Stimulated activated naive CD8-positive, alpha-beta T cell treated with anti-CD3 and anti-CD28 coated beads, Interleukin-15, Interleukin-2, amounts not matched to agents 100 ng/mL and 50 ng/mL, for 24 hours (primary cell): ENCODE measurements around the gene SH3RF3.

Experiments used
- H3K27ac Mint-ChIP-seq: one replicate; pipeline ENCODE4 v1.8.0; 2021; ENCODE audit warnings: mild to moderate bottlenecking, mixed read lengths
- H3K27me3 Mint-ChIP-seq: one replicate; pipeline ENCODE4 v1.8.0; 2021; ENCODE audit warnings: mixed read lengths
- H3K36me3 Mint-ChIP-seq: one replicate; pipeline ENCODE4 v1.8.0; 2021; ENCODE audit warnings: low read depth, mixed read lengths
- H3K4me1 Mint-ChIP-seq: one replicate; pipeline ENCODE4 v1.8.0; 2021; ENCODE audit warnings: low read depth, mixed read lengths
- H3K4me3 Mint-ChIP-seq: one replicate; pipeline ENCODE4 v1.8.0; 2021; ENCODE audit warnings: mild to moderate bottlenecking, mixed read lengths
- H3K9me3 Mint-ChIP-seq: one replicate; pipeline ENCODE4 v1.8.0; 2021; ENCODE audit warnings: mixed read lengths

The SH3RF3 gene

DNA sequence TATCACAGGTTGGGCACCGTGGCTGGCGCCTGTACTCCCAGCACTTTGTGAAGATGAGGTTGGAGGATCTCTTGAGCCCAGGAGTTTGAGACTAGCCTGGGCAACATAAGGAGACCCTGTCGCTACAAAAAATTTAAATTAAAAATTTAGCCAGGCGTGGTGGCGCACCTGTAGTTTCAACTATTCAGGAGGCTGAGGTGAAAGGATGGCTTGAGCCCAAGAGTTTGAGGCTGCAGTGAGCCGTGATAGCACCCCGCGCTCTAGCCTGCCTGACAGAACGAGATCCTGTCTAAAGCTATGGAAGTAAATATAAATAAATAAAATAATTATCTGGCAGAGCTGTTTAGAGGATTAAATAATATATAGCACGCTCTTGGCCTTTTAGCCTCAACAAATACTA is 1.4 kb upstream of the SH3RF3 start:
- Mint-ChIP-seq H3K27me3 (peaks cover 15% of the 10 kb centered on the region), H3K4me3 (peak overlapping the region; percentile 79)

DNA sequence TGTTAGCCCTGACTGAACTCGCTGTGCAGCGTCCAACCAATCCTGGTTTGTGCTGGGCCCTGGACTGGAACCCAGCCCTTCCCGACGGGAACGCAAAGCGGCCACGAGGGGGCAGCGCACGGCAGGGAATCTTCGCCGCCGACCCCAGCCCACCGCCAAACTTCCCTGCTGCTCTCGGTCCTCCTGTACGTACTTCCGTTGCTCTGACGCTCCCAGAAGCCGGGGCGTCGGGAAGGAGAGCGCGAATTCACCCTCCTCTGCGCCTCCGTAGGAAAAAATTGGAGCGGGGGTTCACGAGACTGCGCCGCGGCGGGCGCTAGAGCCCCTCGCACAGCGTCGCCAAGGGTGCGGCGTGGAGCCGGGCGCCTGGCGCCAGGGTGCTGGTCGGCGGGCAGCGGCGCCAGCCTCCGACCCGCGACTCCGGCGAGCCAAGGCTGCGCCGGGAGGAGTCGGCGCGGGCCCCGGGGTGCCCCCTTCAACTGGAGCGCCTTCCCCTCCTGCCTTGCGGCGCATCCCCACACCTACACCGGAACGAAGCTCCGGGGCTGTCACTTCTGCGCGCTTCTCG is 873 bp upstream of the SH3RF3 start:
- Mint-ChIP-seq H3K36me3 (no peaks in the 10 kb centered on the region), H3K27me3 (peaks cover 15% of the 10 kb centered on the region), H3K27ac (peak overlapping the region; percentile 79), H3K4me3 (peak overlapping the region; percentile 81), H3K9me3 (no peaks in the 10 kb centered on the region), H3K4me1 (peaks cover 37% of the 10 kb centered on the region)

More for the DNA sequence above, 1.4 kb upstream of the SH3RF3 start:
- Mint-ChIP-seq H3K27ac (peak overlapping the region; percentile 79), H3K9me3 (no peaks in the 10 kb centered on the region), H3K4me1 (peaks cover 37% of the 10 kb centered on the region), H3K36me3 (no peaks in the 10 kb centered on the region)

DNA sequence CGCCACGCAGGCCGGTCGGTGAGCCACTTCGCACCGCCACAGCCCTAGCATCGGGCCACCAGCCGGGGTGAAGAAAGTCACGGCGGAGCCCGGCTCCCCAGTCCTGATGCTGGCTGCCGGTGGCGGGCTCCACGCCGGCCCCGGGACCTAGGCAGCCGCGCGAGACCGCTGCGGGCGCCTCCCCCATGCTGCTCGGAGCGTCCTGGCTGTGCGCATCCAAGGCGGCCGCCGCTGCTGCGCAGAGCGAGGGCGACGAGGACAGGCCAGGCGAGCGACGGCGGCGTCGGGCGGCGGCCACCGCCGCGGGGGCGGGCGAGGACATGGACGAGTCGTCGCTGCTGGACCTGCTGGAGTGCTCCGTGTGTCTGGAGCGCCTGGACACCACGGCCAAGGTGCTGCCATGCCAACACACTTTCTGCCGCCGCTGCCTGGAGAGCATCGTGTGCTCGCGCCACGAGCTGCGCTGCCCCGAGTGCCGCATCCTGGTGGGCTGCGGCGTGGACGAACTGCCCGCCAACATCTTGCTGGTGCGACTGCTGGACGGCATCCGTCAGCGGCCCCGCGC is 433 bp downstream of the SH3RF3 start:
- H3K4me1 Mint-ChIP-seq = peaks cover 47% of the 10 kb centered on the region
- peaks cover 12% of the 10 kb centered on the region for H3K27me3 Mint-ChIP-seq
- H3K36me3 Mint-ChIP-seq = no peaks in the 10 kb centered on the region
- no peaks in the 10 kb centered on the region for H3K9me3 Mint-ChIP-seq
- peak overlapping the region; percentile 66 for H3K4me3 Mint-ChIP-seq
- no peak overlapping the region for H3K27ac Mint-ChIP-seq

DNA sequence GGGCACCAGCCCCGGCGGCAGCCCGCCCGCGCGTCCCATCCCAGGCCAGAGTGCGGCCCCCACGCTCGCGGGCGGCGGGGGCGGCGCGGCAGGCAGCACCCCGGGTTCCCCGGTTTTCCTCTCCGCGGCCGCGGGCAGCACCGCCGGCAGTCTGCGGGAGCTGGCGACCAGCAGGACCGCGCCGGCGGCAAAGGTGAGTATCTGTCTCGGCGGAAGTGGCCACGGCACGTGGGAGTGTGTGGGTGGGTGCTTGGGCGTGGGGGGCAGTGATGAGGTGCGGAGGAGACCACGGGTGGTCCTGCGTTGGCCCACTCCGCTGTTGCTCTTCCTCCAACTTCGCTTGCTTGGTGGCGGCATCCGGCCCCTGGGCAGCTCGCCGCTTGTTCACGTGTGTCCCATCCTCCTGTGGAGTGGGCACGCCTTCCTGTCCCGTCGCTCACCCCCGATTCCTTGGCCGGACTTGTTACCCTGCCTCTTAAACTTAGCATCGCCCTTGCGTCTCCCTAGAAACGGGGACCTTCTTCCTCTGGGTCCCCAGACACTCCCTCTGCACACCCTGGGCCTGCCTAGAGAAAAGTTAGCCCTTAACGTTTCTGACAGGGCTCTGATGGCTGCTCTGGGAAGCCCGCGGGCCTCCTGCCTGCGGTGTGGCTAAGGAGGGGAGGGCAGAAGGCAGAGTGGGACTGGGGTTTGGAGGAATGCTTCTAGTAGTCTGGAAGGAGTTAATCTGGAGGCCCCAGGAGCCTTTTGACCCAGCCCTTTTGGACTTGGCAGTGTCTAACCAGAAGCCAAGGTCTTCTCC is 1.1 kb downstream of the SH3RF3 start:
- H3K27ac Mint-ChIP-seq = peak overlapping the region; percentile 86
- peaks cover 53% of the 10 kb centered on the region for H3K4me1 Mint-ChIP-seq
- peaks cover 12% of the 10 kb centered on the region for H3K27me3 Mint-ChIP-seq
- H3K9me3 Mint-ChIP-seq = no peaks in the 10 kb centered on the region
- no peaks in the 10 kb centered on the region for H3K36me3 Mint-ChIP-seq
- H3K4me3 Mint-ChIP-seq = peak overlapping the region; percentile 92

DNA sequence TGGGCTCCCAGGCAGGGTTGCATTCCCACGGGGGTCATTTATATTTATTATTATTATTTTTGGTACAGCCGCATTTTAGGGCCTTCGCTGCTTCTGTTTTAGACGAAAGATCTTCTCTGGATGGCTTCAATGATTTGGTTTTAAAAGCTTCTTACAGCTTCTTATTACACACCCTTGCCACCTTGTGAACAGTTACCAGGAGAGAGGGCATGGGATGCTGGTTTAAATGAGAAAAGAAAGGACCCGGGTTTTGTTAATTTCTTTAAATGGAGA is 1.7 kb downstream of the SH3RF3 start:
- Mint-ChIP-seq H3K36me3 (no peaks in the 10 kb centered on the region), H3K4me1 (peaks cover 51% of the 10 kb centered on the region), H3K4me3 (peak overlapping the region; percentile 92), H3K9me3 (no peaks in the 10 kb centered on the region), H3K27me3 (peaks cover 12% of the 10 kb centered on the region), H3K27ac (no peak overlapping the region)

DNA sequence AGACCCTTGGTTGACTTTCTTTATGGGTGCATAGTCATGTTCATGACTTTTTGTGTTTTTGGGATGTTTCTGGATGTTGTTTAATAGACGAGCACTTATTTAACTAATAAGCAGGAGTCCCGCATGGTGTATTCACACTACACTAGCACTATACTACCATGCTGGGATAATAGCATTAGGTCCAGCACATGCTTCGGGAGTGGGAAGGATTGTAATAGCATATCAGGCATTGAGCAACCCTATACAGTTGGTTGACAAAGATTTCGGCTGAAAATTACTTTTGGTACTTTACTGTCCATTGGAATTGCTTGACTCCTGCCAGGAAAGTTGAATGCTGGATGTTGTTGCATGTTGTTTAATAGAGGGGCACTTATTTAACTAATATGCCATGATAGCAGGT is 2.8 kb downstream of the SH3RF3 start:
- no peaks in the 10 kb centered on the region for H3K36me3 Mint-ChIP-seq
- H3K4me3 Mint-ChIP-seq = no peak overlapping the region
- no peak overlapping the region for H3K27ac Mint-ChIP-seq
- H3K27me3 Mint-ChIP-seq = peaks cover 12% of the 10 kb centered on the region
- peaks cover 40% of the 10 kb centered on the region for H3K4me1 Mint-ChIP-seq
- H3K9me3 Mint-ChIP-seq = no peaks in the 10 kb centered on the region

DNA sequence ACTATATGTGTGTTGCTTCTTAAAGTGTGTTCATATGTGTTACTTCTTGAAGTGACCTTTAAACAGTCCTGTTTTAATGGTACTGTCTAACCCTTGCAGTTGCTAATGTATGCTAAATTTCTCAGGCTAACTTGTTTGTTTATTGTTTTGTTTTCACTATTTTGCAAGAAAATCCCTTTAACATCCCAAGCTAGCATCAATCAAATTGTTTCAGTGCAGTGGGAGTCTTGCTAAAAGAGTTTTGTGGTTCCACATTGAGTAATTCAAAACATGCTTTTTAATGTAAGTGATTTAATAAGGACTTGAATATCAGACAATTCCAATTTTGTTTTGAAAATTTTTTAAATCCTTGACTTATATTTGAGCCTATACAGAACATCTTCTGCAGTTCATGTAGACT is 3.6 kb downstream of the SH3RF3 start:
- H3K27me3 Mint-ChIP-seq = peaks cover 12% of the 10 kb centered on the region
- H3K27ac Mint-ChIP-seq = no peak overlapping the region
- peaks cover 42% of the 10 kb centered on the region for H3K4me1 Mint-ChIP-seq
- no peak overlapping the region for H3K4me3 Mint-ChIP-seq
- no peaks in the 10 kb centered on the region for H3K9me3 Mint-ChIP-seq
- H3K36me3 Mint-ChIP-seq = no peaks in the 10 kb centered on the region

DNA sequence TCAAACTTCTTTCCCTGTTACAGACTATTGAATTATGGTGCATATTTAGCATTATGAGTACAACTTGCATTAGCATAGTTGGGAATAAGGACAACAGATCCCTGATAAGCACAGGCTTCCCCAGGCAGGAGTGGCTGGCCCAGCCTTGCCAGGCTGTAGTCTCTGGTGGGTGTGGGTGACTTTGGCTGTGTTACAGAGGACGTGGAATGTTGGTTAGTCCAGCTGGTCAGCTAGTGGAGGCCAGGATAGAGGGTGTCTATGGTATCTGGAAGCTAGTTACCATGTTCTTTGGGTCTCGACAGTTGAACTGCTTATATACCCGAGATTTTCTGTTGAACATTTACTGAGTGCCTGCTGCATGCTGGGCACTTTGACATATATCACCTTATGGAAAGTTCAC is 4.7 kb downstream of the SH3RF3 start:
- Mint-ChIP-seq H3K4me3 (no peak overlapping the region), H3K9me3 (no peaks in the 10 kb centered on the region), H3K4me1 (peaks cover 45% of the 10 kb centered on the region), H3K27ac (no peak overlapping the region), H3K36me3 (no peaks in the 10 kb centered on the region), H3K27me3 (peaks cover 12% of the 10 kb centered on the region)

DNA sequence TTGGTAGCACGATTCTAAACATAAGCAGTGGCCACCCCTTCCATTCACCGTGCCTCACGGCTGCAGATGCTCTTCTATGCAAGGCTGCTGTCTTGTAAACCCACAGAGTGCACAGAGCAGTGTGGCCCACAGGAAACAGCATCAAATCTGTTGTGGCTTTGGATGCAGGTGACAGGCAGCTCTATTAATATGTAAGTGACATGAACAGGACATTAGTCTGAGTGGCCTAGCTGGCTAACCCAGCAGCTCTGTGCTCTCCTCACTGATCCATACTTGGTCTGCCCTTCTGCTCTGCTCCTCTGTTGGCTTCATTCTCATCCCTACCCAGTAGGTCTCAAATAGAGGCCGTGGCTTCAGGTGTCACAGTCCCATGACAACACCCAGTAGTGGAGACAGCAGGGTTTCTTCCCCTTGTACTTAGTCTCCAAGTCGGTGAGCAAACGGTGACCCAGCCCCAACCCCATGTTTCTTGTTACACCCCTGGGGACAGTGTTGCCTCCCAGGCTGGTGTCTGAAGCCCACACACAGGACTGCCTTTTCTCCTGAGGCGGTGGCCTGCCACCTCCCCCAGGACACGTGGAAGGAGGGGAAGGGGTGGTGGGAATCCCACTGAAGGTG is 5.8 kb downstream of the SH3RF3 start:
- peaks cover 50% of the 10 kb centered on the region for H3K4me1 Mint-ChIP-seq
- no peaks in the 10 kb centered on the region for H3K9me3 Mint-ChIP-seq
- H3K27ac Mint-ChIP-seq = no peak overlapping the region
- H3K4me3 Mint-ChIP-seq = no peak overlapping the region
- peaks cover 12% of the 10 kb centered on the region for H3K27me3 Mint-ChIP-seq
- no peaks in the 10 kb centered on the region for H3K36me3 Mint-ChIP-seq

DNA sequence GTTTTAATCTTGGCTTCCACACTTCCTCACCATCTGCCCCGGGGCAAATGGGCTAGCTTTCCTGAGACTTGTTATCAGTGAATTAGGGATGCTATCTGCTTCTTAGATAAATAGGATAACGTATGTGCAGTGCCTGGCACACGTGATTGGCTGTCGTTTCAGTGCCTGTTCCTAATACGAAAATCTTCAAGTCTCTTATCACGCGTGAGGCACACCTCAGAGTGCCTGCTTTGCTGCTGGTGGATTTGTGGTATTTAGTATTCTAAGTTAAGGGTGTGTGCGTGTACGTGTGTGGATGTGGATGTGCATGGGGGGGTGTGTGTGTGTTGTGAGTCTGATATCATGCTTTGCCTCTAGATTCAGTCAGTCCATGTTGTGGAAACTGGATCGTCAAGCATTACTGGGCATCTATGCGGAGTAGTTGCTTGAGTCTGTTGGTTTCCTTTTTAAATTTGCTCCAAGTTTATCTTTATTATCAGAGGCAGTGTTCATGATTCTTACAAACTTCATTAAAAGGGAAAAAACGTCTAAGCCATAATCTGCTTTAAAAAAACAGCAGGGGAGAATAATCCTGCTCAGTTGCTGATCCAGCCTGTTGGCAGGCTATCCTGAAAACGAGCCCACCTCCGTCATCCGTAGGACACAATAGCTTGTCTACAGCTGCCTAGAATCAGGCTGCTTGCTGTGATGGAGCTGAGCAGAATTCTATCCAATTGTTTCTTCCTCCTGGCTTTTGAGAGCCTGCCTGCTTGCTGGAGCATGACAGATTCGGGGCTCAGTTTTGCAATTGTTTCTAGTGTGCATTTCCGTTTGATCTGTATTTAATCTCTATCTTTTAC is 6.6 kb downstream of the SH3RF3 start:
- Mint-ChIP-seq H3K27me3 (peaks cover 6% of the 10 kb centered on the region), H3K4me1 (peaks cover 43% of the 10 kb centered on the region), H3K36me3 (no peaks in the 10 kb centered on the region), H3K27ac (no peak overlapping the region), H3K9me3 (no peaks in the 10 kb centered on the region), H3K4me3 (no peak overlapping the region)

DNA sequence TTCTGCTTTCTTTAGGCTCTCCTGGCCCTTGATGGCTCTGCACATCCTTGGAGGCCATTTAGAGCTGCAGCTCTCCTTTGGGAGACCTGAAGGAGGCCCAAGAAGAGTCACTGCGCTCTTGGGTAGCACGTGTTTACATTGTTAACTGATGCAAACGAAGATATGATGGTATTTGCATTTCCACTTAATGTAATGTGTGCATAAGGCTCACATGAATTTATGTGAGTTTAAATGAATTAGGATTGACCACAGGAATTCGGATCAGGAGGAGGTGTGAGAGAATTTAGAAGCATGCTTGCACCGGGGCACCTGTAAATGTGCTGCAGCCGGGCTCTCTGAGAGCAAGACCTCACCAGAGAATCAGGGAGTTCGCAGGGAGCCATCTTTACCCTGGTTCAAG is 7.5 kb downstream of the SH3RF3 start:
- Mint-ChIP-seq H3K27me3 (no peaks in the 10 kb centered on the region), H3K36me3 (no peaks in the 10 kb centered on the region), H3K4me3 (no peak overlapping the region), H3K9me3 (no peaks in the 10 kb centered on the region), H3K4me1 (peaks cover 38% of the 10 kb centered on the region), H3K27ac (no peak overlapping the region)

DNA sequence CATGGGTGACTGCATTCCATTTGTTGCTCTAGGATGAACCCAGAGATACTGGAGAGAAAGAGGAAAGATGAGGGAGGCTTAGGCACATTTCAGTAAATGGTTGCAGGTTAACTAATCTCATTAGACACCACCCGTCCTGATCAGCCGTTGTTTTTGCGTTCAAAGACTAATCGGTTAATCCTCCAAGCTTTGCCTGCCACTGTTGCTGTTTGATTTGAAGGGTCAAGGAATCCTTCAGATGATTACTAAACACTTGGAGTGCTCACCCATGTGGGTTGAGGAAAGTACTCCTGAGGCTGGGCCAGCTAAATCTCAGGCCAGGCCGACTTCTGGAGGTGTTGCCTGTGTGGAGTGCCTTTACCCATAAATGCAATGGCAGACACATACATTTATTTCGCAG is 8.6 kb downstream of the SH3RF3 start:
- Mint-ChIP-seq H3K4me3 (no peak overlapping the region), H3K27ac (no peak overlapping the region), H3K27me3 (peaks cover 1% of the 10 kb centered on the region), H3K4me1 (peaks cover 40% of the 10 kb centered on the region), H3K36me3 (no peaks in the 10 kb centered on the region), H3K9me3 (no peaks in the 10 kb centered on the region)

DNA sequence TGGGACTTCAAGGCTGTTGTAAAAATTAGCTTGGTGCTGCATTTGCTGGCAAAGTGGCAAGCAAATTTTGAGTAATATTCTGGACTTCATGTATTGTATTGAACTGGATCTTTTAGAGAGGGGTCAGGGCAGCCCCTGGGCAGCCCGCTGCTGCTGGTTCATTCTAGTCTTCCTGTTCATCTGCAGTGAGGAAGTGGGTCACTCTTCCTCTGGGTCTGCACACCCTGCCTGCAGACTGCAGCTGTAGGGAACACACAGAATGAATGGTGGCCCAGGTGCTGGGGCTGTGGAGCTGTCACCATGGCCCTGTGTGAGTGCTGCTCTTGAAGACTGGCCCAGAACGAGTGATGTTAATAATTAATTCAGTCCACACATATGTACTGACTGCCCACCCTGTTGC is 9.4 kb downstream of the SH3RF3 start:
- H3K27me3 Mint-ChIP-seq = peaks cover 3% of the 10 kb centered on the region
- no peak overlapping the region for H3K4me3 Mint-ChIP-seq
- peaks cover 45% of the 10 kb centered on the region for H3K4me1 Mint-ChIP-seq
- no peaks in the 10 kb centered on the region for H3K9me3 Mint-ChIP-seq
- H3K36me3 Mint-ChIP-seq = no peaks in the 10 kb centered on the region
- no peak overlapping the region for H3K27ac Mint-ChIP-seq

DNA sequence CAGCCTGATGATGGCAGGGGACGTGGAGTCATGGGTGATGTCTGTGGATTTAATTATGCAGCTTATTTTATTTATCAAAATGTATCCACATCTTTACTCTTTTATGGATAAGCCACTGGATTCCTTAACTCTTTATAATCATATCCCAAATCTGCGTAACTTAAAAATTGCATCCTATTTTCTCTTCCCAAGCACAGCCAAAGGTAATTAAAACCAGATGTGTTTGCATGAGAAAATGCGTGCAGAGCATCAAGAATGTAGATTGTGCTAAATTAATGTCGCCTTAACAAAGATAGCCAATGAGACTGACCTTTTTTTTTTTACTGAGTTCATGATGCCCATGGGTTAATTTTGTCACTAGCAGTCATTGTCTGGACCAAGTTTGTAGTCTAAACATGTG is 10.0 kb downstream of the SH3RF3 start:
- H3K36me3 Mint-ChIP-seq = no peaks in the 10 kb centered on the region
- peaks cover 45% of the 10 kb centered on the region for H3K4me1 Mint-ChIP-seq
- no peak overlapping the region for H3K27ac Mint-ChIP-seq
- no peaks in the 10 kb centered on the region for H3K9me3 Mint-ChIP-seq
- H3K27me3 Mint-ChIP-seq = peaks cover 3% of the 10 kb centered on the region
- no peak overlapping the region for H3K4me3 Mint-ChIP-seq
